ENCODE data around the gene NMRK1. TPM values are rescaled to one million over a fixed set of nuclear protein-coding genes. Genes with fewer than 3 reads are reported as not detected.

Gene NMRK1
- total and polyA plus RNA-seq, 2 experiments from 2014 or later = 6.2 to 15.8 TPM

DNA sequence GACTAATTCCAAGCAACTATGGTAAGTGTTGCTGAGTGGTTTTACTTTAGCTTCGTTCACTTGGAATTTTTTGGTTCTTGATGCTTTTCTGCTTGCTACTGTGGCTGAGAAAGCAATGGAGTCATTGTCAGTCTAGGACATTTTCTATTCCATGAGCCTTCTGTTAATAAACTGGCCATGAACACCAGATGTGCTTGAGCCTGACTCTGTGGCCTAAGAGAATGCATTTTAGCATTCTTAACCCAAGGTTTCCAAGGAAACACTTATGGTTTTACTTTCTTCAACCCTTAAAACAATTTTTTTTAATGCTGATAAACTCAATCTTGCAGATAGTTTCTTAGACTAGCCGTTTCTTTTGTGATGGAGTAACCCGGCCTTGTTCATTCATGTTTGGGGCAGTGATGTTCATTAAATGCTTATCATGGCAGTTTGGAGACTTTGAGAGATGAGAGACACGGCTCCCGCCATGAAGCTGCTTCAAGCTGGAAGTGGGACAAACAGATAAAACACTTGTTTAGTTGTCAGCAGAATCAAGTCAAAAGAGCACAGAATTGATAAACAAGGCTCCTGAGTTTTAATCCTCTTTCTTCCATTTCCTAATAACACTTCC, 42.8 kb upstream of the NMRK1 start:
- no peaks in the 10 kb centered on the region for H4K20me1 ChIP-seq (replicated peaks; ENCODE audit: insufficient read depth)
- no peaks in the 10 kb centered on the region for H3K27me3 ChIP-seq (ENCODE audit: insufficient read depth)
- Mint-ChIP-seq H3K4me3 (no peak overlapping the region), H3K27me3 (ENCODE audit: insufficient read depth, low read depth, poor library complexity) (no peaks in the 10 kb centered on the region), H3K9me3 (no peaks in the 10 kb centered on the region), H3K36me3 (ENCODE audit: low read depth) (no peaks in the 10 kb centered on the region), H3K27ac (peak overlapping the region; percentile 37; the same call in 1 of the 2 replicates), H3K4me1 (peaks cover 23% of the 10 kb centered on the region)
- H3K9me2 ChIP-seq (ENCODE audit: insufficient read depth) = no peaks in the 10 kb centered on the region
- H3K36me3 ChIP-seq (ENCODE audit: insufficient read depth) = no peaks in the 10 kb centered on the region
- H2AFZ ChIP-seq = no peak overlapping the region
- H3K4me2 ChIP-seq = no peak overlapping the region
- TF ChIP-seq, protein P1, sequence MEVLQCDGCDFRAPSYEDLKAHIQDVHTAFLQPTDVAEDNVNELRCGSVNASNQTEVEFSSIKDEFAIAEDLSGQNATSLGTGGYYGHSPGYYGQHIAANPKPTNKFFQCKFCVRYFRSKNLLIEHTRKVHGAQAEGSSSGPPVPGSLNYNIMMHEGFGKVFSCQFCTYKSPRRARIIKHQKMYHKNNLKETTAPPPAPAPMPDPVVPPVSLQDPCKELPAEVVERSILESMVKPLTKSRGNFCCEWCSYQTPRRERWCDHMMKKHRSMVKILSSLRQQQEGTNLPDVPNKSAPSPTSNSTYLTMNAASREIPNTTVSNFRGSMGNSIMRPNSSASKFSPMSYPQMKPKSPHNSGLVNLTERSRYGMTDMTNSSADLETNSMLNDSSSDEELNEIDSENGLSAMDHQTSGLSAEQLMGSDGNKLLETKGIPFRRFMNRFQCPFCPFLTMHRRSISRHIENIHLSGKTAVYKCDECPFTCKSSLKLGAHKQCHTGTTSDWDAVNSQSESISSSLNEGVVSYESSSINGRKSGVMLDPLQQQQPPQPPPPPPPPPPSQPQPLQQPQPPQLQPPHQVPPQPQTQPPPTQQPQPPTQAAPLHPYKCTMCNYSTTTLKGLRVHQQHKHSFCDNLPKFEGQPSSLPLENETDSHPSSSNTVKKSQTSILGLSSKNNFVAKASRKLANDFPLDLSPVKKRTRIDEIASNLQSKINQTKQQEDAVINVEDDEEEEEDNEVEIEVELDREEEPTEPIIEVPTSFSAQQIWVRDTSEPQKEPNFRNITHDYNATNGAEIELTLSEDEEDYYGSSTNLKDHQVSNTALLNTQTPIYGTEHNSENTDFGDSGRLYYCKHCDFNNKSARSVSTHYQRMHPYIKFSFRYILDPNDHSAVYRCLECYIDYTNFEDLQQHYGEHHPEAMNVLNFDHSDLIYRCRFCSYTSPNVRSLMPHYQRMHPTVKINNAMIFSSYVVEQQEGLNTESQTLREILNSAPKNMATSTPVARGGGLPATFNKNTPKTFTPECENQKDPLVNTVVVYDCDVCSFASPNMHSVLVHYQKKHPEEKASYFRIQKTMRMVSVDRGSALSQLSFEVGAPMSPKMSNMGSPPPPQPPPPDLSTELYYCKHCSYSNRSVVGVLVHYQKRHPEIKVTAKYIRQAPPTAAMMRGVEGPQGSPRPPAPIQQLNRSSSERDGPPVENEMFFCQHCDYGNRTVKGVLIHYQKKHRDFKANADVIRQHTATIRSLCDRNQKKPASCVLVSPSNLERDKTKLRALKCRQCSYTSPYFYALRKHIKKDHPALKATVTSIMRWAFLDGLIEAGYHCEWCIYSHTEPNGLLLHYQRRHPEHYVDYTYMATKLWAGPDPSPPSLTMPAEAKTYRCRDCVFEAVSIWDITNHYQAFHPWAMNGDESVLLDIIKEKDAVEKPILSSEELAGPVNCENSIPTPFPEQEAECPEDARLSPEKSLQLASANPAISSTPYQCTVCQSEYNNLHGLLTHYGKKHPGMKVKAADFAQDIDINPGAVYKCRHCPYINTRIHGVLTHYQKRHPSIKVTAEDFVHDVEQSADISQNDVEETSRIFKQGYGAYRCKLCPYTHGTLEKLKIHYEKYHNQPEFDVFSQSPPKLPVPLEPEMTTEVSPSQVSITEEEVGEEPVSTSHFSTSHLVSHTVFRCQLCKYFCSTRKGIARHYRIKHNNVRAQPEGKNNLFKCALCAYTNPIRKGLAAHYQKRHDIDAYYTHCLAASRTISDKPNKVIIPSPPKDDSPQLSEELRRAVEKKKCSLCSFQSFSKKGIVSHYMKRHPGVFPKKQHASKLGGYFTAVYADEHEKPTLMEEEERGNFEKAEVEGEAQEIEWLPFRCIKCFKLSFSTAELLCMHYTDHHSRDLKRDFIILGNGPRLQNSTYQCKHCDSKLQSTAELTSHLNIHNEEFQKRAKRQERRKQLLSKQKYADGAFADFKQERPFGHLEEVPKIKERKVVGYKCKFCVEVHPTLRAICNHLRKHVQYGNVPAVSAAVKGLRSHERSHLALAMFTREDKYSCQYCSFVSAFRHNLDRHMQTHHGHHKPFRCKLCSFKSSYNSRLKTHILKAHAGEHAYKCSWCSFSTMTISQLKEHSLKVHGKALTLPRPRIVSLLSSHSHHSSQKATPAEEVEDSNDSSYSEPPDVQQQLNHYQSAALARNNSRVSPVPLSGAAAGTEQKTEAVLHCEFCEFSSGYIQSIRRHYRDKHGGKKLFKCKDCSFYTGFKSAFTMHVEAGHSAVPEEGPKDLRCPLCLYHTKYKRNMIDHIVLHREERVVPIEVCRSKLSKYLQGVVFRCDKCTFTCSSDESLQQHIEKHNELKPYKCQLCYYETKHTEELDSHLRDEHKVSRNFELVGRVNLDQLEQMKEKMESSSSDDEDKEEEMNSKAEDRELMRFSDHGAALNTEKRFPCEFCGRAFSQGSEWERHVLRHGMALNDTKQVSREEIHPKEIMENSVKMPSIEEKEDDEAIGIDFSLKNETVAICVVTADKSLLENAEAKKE (CRISPR knock-in tag; IDR thresholded peaks at IDR 0.05) = no peak
- TF ChIP-seq EZH2 (IDR thresholded peaks at IDR 0.05; ENCODE audit: low read depth, unreplicated experiment) = no peak
- TF ChIP-seq, protein P2, sequence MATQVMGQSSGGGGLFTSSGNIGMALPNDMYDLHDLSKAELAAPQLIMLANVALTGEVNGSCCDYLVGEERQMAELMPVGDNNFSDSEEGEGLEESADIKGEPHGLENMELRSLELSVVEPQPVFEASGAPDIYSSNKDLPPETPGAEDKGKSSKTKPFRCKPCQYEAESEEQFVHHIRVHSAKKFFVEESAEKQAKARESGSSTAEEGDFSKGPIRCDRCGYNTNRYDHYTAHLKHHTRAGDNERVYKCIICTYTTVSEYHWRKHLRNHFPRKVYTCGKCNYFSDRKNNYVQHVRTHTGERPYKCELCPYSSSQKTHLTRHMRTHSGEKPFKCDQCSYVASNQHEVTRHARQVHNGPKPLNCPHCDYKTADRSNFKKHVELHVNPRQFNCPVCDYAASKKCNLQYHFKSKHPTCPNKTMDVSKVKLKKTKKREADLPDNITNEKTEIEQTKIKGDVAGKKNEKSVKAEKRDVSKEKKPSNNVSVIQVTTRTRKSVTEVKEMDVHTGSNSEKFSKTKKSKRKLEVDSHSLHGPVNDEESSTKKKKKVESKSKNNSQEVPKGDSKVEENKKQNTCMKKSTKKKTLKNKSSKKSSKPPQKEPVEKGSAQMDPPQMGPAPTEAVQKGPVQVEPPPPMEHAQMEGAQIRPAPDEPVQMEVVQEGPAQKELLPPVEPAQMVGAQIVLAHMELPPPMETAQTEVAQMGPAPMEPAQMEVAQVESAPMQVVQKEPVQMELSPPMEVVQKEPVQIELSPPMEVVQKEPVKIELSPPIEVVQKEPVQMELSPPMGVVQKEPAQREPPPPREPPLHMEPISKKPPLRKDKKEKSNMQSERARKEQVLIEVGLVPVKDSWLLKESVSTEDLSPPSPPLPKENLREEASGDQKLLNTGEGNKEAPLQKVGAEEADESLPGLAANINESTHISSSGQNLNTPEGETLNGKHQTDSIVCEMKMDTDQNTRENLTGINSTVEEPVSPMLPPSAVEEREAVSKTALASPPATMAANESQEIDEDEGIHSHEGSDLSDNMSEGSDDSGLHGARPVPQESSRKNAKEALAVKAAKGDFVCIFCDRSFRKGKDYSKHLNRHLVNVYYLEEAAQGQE (IDR thresholded peaks at IDR 0.05; ENCODE audit: unreplicated experiment) = no peak
- no peak for TF ChIP-seq NANOG (IDR thresholded peaks at IDR 0.05; ENCODE audit: borderline replicate concordance)
- TF ChIP-seq ZNF331 (CRISPR knock-in tag; IDR thresholded peaks at IDR 0.05; ENCODE audit: low read depth) = no peak
- TF ChIP-seq, protein P3, sequence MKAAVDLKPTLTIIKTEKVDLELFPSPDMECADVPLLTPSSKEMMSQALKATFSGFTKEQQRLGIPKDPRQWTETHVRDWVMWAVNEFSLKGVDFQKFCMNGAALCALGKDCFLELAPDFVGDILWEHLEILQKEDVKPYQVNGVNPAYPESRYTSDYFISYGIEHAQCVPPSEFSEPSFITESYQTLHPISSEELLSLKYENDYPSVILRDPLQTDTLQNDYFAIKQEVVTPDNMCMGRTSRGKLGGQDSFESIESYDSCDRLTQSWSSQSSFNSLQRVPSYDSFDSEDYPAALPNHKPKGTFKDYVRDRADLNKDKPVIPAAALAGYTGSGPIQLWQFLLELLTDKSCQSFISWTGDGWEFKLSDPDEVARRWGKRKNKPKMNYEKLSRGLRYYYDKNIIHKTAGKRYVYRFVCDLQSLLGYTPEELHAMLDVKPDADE (IDR thresholded peaks at IDR 0.05) = no peak
- no peak for TF ChIP-seq POLR2AphosphoS5 (IDR thresholded peaks at IDR 0.05; ENCODE audit: low read depth)
- no peak for TF ChIP-seq JUNB (IDR thresholded peaks at IDR 0.05; ENCODE audit: unreplicated experiment)
- no peak for TF ChIP-seq EZH2phosphoT487 (IDR thresholded peaks at IDR 0.05; ENCODE audit: unreplicated experiment)
- TF ChIP-seq ZNF114 (CRISPR knock-in tag; IDR thresholded peaks at IDR 0.05) = no peak
- TF ChIP-seq STAT1 (IDR thresholded peaks at IDR 0.05; ENCODE audit: unreplicated experiment) = no peak
- TF ChIP-seq CREB1 (CRISPR knock-in tag; IDR thresholded peaks at IDR 0.05; ENCODE audit: low read depth) = no peak
- TF ChIP-seq, protein P4, sequence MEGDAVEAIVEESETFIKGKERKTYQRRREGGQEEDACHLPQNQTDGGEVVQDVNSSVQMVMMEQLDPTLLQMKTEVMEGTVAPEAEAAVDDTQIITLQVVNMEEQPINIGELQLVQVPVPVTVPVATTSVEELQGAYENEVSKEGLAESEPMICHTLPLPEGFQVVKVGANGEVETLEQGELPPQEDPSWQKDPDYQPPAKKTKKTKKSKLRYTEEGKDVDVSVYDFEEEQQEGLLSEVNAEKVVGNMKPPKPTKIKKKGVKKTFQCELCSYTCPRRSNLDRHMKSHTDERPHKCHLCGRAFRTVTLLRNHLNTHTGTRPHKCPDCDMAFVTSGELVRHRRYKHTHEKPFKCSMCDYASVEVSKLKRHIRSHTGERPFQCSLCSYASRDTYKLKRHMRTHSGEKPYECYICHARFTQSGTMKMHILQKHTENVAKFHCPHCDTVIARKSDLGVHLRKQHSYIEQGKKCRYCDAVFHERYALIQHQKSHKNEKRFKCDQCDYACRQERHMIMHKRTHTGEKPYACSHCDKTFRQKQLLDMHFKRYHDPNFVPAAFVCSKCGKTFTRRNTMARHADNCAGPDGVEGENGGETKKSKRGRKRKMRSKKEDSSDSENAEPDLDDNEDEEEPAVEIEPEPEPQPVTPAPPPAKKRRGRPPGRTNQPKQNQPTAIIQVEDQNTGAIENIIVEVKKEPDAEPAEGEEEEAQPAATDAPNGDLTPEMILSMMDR (conservative IDR thresholded peaks at IDR 0.05; ENCODE audit: low read depth in 2 of 2) = no peak
- no peaks in the 10 kb centered on the region for H3F3A ChIP-seq (replicated peaks; ENCODE audit: low read depth)
- H3K79me2 ChIP-seq (replicated peaks; ENCODE audit: insufficient read depth) = no peaks in the 10 kb centered on the region
- H3K4me1 ChIP-seq (ENCODE audit: insufficient read depth) = peaks cover 13% of the 10 kb centered on the region
- no peak overlapping the region for H3K27ac ChIP-seq (ENCODE audit: low read depth)
- DNase-seq (ENCODE audit: low spot score) (no peak), ATAC-seq (no peak)
- no peak overlapping the region for H3K4me3 ChIP-seq
